ENCODE data around the gene PRKN. TPM values are rescaled to one million over a fixed set of nuclear protein-coding genes. Genes with fewer than 3 reads are reported as not detected.

Gene PRKN
- total RNA-seq, 3 donors from 2014 or later, result 5.2 to 10.2 (median 8.1) TPM

GRCh38 chr6:162377735-162378134, 349.8 kb downstream of the PRKN start:
- intact Hi-C loops (cut with DNase I, micrococcal nuclease), result no loop called here
- no peak for DNase-seq
- Histone ChIP-seq H3K4me1 (ENCODE audit: low read depth) (no peaks in the 10 kb centered on the region), H3K36me3 (ENCODE audit: low read depth) (no peaks in the 10 kb centered on the region), H3K9me3 (no peaks in the 10 kb centered on the region), H3K4me3 (no peak overlapping the region)
- no peak for TF ChIP-seq CTCF (IDR thresholded peaks at IDR 0.05)
- ATAC-seq, result no peak

- no peak for ATAC-seq
- no peak for TF ChIP-seq CTCF (IDR thresholded peaks at IDR 0.05)
- Histone ChIP-seq H3K9me3 (no peaks in the 10 kb centered on the region), H3K4me3 (no peak overlapping the region), H3K4me1 (ENCODE audit: low read depth) (no peaks in the 10 kb centered on the region), H3K36me3 (ENCODE audit: low read depth) (no peaks in the 10 kb centered on the region)
- no peak for DNase-seq
- intact Hi-C loops (cut with DNase I, micrococcal nuclease), result no loop called here
These were observed 353.7 kb downstream of the PRKN start for GRCh38 chr6:162373868-162374267.

- H3K9me3 ChIP-seq, result no peaks in the 10 kb centered on the region
- intact Hi-C loops (cut with DNase I, micrococcal nuclease), result no loop called here
- H3K36me3 ChIP-seq (ENCODE audit: low read depth), result no peaks in the 10 kb centered on the region
- no peak overlapping the region for H3K4me3 ChIP-seq
- no peak for TF ChIP-seq CTCF (IDR thresholded peaks at IDR 0.05)
- no peak for DNase-seq
- no peaks in the 10 kb centered on the region for H3K4me1 ChIP-seq (ENCODE audit: low read depth)
- no peak for ATAC-seq
These were observed 354.4 kb downstream of the PRKN start for GRCh38 chr6:162373192-162373591.

GRCh38 chr6:162372106-162372505, 355.5 kb downstream of the PRKN start:
- DNase-seq, result no peak
- Histone ChIP-seq H3K36me3 (ENCODE audit: low read depth) (no peaks in the 10 kb centered on the region), H3K4me1 (ENCODE audit: low read depth) (no peaks in the 10 kb centered on the region), H3K4me3 (no peak overlapping the region), H3K9me3 (no peaks in the 10 kb centered on the region)
- intact Hi-C loops (cut with DNase I, micrococcal nuclease), result no loop called here
- ATAC-seq, result no peak
- TF ChIP-seq CTCF (IDR thresholded peaks at IDR 0.05), result no peak

GRCh38 chr6:162371121-162371520, 356.4 kb downstream of the PRKN start:
- ATAC-seq, result no peak
- TF ChIP-seq CTCF (IDR thresholded peaks at IDR 0.05), result no peak
- intact Hi-C loops (cut with DNase I, micrococcal nuclease), result no loop called here

GRCh38 chr6:162369091-162369490, 358.5 kb downstream of the PRKN start:
- Histone ChIP-seq H3K4me1 (ENCODE audit: low read depth) (no peaks in the 10 kb centered on the region), H3K9me3 (no peaks in the 10 kb centered on the region), H3K36me3 (ENCODE audit: low read depth) (no peaks in the 10 kb centered on the region), H3K4me3 (no peak overlapping the region)
- ATAC-seq (no peak), DNase-seq (no peak)
- TF ChIP-seq CTCF (IDR thresholded peaks at IDR 0.05), result no peak
- intact Hi-C loops (cut with DNase I, micrococcal nuclease), result no loop called here

More at GRCh38 chr6:162371121-162371520, 356.4 kb downstream of the PRKN start:
- DNase-seq, result no peak
- no peaks in the 10 kb centered on the region for H3K4me1 ChIP-seq (ENCODE audit: low read depth)
- no peaks in the 10 kb centered on the region for H3K36me3 ChIP-seq (ENCODE audit: low read depth)
- H3K9me3 ChIP-seq, result no peaks in the 10 kb centered on the region
- H3K4me3 ChIP-seq, result no peak overlapping the region
